Mesenteric fat pad (tissue), 1 donor: Measurements from ENCODE around the gene SEMA3E. TPM values are rescaled to one million over a fixed set of nuclear protein-coding genes. Genes with fewer than 3 reads are reported as not detected.
"Not testable (repeated sequence)": the region's sequence is repeated elsewhere in the genome, so short reads cannot be mapped to it uniquely, and the experiment has no call there.

Experiments
- DNase-seq: peaks from one replicate; pipeline ENCODE4 v3.0.0-alpha.2; 2020; ENCODE audit warnings: low spot score
- total RNA-seq: library from RNA; stranded (reverse); fragmentation: NEBNext Ultra II Directional; extraction: Animal tissue kit (Norgen Biotek cat#: 25700); gene quantifications from one replicate; pipeline ENCODE4 v1.2.1, GENCODE V29; 2021
- donor health status: DM: yes; HTN: yes; CAD: no.

Gene SEMA3E
- total RNA-seq, 1 donor from 2014 or later, result 3.2 TPM

DNA sequence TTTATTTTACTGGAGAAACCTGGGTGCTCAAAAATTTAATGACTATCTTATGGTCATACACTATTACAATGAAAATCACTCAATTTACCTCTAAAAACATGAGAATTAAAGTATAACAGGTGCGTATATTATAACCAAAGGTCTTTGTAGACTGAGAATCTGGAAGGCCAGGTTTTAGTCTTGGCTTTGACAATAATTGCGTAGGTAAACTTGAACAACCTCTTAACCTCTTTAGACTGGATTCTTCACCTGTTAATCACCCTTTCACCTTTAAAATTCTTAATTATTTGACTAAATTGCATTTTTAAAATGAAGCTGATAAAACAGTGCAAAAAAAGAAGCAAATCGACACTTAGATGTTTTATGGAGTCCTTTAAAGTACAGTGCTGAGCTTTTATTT is 156.1 kb downstream of the SEMA3E start:
- DNase-seq, result no peak

DNA sequence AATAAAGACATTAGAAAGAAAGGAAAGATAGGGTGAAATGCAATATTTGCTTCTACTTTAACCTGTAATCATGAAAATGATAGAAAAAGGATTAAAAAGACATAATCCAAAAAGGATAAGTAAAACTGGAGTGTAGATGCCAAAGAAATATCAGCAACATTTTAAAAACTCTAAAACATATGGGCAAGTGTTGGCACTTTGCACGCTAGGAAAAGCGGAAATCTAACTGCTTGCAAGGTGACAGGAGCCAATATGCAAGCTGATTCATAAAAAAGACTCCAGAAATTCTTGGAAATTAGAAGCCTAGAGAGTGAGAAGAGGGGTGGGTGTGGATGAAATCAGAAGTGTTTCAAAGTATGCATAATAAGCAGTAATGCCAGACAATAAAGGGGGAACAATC is 161.1 kb downstream of the SEMA3E start:
- DNase-seq, result no peak

DNA sequence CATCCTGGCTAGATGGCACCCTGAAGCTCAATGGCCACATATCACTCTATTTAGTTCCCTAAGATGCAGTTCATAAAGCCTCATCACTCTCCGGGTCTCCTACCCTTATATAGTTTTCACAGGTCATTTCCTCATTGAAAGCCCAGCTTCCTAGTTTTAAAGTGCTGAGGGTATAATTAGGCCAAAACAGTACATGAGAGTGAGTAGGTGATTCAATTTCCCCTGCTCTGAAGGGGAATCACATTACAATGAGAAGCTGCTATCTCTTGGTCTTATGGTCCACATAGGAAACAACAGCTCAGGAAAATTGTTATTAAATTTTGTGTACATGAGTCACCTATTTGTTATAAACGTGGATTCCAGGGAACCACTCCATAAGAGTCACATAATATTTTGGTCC is 162.0 kb downstream of the SEMA3E start:
- DNase-seq, result no peak

DNA sequence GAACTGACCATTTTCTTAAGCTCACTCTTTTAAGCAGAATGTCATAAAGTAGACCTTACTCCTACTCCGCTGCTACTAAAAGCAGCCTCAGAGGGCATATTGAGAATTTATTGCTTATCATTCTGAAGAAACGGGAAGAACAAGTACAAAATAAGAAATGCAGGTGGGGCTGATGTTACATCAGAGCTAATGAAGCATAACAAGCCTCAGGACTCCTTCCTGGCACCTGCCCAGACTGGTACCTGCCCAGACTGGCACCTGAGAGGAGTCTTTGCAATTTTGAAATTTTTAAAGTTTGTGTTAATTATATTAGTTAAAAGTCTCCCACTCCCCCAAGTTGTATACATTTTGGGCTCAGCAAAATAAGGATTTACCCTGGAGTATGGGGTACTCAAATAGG is 162.4 kb downstream of the SEMA3E start:
- DNase-seq, result no peak

DNA sequence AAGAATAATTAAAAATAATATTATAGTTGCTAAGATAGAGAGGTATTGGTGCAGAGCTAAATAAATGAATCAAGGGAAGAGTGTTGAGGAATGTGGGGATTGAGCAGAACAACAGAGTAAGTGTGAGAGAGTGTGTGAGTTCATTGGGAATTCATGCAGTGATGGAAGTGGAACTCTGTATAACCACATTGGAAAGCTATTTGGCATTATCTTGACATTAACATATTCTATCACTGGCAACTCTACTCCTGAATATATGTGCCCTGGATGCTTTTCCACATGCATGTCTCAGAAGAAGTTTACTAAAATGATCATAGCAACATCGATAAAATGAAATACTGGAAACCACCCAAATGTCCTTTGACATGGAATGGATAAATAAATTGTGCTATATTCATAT is 164.1 kb downstream of the SEMA3E start:
- no peak for DNase-seq

DNA sequence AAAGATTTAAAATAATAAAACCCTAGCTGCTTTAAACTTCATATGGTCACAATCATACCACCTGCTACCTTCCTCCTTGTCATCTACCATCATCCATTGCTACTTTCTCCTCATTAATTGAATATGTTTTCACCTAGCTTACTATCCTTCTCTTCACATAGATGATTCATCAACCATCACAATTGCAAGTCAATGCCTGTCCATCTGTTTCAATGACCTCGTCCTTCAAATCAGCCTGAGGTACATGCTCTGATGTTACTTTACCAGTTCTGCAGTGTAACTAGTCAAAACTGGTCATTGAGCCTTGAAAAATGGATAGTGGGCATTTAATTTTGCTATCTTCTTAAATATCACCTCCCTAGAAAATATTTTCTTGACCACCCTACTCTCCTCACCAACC is 164.7 kb downstream of the SEMA3E start:
- no peak for DNase-seq

DNA sequence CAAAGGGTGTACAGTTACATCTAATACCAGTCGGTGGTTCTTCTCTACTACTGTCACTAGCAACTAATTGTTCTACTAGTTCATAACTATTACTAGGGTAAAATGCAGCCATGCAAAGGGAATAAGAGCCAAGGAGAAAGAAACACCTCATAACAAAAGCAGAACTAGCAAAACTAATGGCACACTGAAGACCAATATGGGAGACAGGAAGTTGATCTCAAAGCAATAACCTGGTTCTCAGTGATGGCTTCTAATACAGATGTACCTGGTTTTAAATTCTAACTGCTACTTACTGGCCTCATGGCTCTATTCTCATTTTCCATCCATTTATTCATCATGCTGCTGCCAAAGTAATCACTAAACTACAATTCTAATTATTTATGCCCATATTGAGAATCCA is 170.3 kb downstream of the SEMA3E start:
- no peak for DNase-seq

DNA sequence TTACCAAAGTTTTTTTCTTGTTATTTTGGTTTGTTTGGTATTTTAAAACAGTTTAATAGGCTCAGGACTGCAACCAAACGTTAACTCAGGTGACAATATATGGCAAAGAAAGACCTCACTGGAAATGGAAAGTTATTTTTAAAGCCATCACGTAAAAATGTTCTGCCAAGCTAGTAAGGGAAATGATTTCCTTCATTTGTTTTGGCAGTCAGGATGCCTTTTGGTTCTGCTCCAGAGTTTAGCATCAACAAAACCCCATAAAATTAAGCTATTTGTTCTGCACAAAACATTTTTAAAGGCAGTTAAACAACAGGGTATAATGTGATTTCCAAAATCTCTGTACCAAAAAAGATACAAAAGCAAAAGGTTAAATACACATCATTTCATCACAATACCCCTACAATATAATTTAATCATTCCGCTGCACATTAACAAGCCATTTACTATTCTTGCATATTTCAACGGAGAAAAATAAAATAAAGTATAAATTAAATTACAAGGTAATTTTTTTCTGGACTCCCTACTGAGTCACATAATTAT is 172.4 kb downstream of the SEMA3E start:
- DNase-seq, result no peak

DNA sequence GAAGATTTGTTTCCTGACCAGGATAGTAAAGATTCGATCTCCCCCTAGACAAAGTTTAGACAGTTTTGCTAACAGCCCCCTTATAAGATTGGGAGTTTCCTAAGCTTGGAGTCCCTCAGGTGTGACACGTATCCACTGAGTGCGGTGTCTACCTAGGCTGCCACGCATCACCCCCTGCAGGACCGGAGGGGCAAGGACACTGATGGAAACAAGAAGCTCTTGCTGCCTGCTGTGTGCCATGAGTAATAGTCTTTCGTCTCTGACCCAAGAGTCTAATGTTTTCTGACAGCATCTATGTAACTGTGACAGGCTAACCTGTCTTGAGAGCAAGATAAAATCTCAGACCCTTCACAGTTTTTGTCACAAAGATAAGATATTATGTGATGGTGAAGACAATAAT is 173.5 kb downstream of the SEMA3E start:
- DNase-seq, result no peak

DNA sequence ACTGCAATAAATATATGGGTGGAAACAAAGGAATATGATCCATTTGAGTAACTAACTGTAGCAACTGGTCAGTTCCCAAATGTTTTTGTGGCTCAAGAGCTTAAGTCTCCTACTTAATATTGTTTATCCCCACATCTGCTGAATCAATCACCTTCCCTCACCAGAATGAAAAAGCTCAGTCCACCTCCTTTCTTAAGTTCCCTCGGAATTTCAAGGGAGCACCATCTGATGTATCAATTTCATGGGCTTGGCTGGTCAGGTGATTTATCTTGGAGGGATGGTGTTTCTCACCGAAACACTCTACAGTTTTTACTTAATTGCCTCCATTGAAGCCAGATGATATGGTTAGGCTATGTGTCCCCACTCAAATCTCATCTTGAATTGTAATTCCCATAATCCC is 176.6 kb downstream of the SEMA3E start:
- no peak for DNase-seq

DNA sequence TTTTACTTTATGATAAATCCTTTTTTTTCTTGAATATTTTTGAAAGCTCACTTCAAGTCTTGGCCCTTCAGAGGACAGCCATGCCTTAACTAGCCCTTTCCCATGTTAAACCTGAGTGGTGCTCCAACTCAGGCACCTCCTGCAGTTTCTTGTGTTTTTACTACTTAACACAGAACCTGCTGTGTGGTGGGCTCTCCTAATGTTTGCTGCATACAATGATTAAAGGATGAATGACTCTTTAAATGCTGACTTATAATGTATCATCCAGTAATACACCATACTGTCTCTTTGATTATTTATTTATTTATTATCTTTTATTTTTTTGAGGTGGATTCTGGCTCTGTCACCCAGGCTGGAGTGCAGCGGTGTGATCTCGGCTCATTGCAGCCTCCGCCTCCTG is 179.4 kb downstream of the SEMA3E start:
- DNase-seq, result no peak

DNA sequence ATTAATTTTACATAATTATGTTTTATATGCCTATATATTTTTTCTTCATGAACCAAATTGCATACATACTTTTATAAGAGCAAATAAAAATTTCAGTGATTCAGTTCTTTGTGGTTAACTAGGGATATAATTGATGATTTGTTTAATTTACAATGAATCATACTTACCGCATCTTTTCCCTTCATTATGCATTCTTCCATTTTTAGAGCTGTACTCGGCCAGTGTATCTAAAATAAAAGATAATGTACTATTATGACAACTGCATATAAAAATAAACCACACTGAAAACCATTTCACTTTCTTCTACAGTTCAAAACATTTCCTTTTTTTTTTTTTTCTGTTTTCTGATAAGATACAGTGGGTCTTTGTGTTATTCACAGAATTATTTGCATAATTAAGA is 179.9 kb downstream of the SEMA3E start:
- no peak for DNase-seq

DNA sequence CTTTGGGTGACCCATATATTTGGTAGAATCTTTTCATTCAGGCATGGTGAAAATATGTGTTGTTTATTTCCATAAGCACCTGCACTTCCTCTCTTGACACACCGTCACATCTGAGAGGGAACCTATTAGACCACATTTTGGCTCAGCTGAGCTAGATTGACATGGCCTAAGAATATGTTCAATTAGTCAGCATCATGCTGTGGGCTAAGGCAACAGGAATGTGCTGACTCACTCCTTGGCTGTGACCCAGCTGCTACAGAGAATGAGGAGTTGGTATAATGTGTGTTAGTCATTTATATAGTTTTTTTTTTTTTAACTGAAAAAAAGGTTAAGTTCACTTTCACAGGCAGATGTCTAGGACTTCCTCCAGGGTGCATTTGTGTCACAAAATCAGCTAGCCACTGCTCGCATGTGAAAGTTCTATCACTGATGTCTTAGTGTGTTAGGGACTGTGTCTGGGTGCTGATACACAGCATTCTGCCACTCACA is 180.6 kb downstream of the SEMA3E start:
- no peak for DNase-seq

DNA sequence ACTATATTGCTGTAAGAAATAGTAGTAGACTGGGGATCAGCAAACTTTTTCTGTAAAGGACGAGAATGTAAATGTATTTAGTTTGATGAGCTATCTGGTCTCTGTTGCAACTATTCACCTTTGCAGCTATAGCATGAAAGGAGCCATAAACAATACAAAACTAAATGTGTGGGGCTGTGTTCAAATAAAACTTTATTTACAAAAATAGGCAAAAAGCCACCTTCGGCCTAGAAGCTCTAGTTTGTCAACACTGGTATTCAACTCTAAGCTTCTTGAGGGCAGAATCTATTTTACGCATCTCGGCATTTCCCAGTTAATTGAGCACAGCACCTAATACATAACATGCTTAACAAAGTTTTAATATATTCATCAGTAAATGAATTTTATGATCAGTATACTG is 181.4 kb downstream of the SEMA3E start:
- DNase-seq, result no peak

DNA sequence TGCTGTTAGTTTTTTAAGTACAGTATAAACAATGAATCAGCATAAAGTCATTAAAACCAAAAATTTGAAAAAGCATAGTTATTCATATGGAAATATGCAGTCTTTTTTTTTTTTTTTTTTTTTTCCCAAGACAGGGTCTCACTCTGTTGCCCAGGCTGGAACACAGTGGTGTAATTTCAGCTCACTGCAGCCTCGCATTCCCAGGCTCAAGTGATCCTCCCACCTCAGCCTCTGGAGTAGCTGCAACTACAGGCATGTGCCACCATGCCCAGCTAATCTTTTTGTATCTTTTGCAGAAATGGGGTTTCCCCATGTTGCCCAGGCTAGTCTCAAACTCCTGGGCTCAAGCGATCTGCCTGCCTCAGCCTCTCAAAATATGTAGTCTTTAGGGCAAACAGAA is 182.0 kb downstream of the SEMA3E start:
- no peak for DNase-seq

DNA sequence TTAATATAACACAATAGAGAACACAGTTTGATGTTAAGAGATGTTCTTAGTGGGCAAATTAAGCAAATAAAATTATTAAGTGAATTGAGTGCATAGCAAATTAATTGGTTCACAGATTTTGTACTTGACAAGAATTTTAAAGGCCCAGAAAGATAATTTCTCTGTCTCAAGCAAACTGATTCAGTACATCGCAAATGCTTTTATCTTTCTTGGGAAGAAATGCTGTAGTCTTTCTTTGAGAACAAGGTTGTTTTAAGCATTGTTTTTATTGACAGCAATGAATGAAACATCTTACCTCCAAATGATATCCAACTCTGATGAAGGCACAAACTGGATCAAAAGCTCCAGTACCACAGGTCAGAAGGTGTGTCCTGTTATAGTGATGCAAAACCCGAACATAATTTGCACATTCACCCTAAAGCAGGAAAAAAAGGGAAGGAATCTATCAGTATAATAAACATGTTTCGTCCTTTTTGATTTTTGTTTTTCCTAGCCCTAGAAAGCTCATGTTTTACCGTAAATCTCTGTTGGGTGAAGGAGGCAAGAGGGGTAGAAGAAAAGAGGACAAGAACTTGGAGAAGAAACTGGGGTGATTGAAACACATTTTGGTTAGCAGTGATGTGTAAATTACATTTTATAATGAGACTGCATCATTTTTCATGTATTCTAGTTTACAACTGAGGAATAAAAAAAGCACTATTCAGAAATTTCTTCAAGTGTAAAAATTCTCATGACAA is 182.6 kb downstream of the SEMA3E start:
- DNase-seq, result no peak

DNA sequence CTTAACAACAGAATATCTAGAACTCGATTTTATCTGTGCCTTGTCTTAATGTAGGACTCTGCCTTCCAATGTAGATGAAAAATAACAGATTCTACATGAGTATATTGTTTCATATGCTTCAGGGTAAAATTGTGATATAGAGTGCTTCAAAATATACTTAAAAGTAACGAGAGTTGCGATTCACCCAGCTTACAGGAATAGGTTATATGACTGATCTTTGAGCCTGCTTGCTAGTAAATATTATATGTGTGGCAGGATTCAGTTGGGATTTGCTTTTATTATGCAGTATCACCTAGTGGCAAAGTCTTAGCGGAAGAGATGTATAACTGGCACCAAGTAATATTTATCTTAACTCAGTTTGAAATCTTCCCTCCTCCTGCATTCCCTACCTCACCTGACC is 183.3 kb downstream of the SEMA3E start:
- no peak for DNase-seq

DNA sequence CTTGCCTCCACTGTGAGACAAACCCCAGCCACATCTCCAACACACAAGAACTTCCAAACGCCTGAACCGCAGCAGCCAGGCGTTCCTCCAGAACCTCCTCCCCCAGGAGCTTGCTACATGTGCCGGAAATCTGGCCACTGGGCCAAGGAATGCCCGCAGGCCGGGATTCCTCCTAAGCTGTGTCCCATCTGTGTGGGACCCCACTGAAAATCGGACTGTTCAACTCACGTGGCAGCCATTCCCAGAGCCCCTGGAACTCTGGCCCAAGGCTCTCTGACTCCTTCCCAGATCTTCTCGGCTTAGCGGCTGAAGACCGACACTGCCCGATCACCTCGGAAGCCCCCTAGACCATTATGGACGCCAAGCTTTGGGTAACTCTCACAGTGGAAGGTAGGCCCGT is 187.1 kb downstream of the SEMA3E start:
- not testable (repeated sequence) for DNase-seq

DNA sequence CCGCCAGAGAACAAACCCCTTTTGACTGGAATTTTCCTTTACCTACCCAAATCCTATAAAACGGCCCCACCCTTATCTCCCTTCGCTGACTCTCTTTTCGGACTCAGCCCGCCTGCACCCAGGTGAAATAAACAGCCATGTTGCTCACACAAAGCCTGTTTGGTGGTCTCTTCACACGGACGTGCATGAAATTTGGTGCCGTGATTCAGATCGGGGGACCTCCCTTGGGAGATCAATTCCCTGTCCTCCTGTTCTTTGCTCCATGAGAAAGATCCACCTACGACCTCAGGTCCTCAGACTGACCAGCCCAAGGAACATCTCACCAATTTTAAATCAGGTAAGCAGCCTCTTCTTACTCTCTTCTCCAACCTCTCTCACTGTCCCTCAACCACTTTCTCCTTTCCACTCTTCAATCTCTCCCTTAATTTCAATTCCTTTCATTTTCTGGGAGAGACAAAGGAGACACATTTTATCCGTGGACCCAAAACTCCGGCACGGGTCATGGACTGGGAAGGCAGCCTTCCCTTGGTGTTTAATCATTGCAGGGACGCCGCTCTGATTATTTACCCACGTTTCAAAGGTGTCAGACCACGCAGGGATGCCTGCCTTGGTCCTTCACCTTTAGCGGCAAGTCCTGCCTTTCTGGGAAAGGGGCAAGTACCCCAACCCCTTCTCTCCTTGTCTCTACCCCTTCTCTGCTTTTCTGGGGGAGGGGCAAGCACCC is 188.8 kb downstream of the SEMA3E start:
- DNase-seq, result not testable (repeated sequence)

DNA sequence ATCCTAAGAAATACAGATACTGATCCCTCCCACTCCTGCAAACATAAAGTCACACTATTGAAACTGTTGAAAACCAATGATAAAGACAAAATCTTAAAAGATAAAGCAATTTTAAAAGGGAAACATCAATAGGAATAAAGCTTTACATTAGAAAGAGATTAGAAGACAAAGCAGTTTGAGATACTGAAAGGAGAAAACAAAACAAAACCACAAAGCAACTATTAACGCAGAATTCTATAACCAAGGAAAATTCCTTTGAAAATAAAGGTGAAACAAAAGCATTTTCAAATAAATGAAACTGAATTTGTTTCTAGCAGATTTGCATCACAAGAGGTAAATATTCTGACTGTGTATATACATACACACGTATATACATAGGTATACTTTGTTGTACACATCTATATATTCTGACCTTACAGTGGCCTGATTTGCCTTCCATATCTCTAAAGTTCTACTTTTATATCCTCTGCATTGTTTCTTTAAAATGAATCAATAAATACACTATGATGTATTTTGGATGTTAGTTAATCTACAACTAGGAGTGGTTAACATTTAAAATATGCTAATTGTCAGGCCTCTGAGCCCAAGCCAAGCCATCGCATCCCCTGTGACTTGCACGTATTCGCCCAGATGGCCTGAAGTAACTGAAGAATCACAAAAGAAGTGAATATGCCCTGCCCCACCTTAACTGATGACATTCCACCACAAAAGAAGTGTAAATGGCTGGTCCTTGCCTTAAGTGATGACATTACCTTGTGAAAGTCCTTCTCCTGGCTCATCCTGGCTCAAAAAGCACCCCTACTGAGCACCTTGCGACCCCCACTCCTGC is 189.6 kb downstream of the SEMA3E start:
- not testable (repeated sequence) for DNase-seq

DNA sequence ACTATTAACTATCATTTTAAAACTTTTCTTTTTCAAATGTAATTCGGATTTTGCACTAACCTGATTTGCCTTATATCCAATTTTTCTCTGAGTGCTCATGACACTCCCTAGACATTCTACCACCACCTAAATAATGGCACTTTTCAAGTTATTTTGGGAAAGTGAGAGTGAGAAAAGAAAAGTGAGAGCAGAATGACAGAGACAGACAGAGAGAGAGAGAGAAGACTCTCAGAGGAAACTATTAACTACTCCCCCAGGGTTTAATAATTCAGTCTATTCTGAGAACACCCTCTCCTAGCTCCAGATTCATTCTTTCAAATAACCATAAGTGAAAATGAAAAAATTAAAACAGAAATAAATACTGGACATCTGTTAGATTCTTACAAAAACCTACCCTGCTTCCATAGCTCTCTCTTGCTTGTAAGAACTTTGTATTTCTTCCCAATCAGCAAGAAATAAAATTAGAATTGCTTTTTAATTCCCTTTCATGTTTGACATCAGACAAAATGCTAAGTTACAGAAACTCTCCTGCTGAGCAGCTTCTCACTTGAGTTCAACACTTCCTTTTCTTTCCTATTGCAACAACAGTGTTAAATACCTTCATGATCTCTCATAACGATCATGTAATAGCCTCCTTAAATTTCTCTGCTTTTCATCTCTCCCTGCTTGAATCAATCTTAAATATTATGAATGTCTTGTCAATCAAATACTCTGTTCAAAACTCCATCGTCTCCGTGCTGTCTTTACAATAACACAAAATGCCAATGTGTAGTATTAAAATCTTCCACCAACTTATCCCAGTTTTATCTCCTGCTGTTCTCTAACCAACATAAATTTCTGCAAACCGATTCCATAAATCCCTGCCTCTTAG is 191.7 kb downstream of the SEMA3E start:
- DNase-seq, result no peak
